GM12891 (cell line): ENCODE results near the gene TARP.

Experiments
- PAX5 ChIP-seq: IDR thresholded peaks from 2 replicates; pipeline ENCODE4 v1.6.1; 2011; ENCODE audit warnings: low read length, moderate library complexity, mild to moderate bottlenecking; ENCODE audit not compliant: insufficient read depth, severe bottlenecking
- POLR2A ChIP-seq: IDR thresholded peaks from 2 replicates; pipeline ENCODE4 v1.6.1; 2011; ENCODE audit warnings: low read depth, low read length, control low read depth
- POLR2AphosphoS5 ChIP-seq: IDR thresholded peaks from 2 replicates; pipeline ENCODE4 v1.6.1; 2011; ENCODE audit warnings: low read depth, low read length, control low read depth
- TAF1 ChIP-seq: IDR thresholded peaks from 2 replicates; pipeline ENCODE4 v1.6.1; 2011; ENCODE audit warnings: low read depth, low read length, control low read depth

DNA sequence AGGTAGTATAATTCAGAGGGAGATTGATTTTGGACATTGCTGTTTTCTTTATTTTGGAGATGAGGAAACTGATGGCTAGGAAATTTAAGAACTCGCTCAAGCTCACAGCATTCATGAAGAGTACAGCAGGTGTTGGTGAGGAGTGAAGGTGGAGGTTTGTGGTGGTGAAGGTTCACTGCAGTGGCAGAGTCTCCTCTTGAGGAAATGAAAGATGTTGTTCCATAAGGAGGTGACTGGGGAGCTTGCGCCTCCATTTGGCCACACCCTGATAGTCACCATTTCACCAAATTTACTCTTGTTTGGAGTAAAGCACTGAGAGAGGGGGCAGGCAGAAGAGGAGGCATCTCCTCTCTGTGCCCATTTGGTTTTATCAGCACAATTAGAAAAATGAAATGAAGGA, 46.4 kb upstream of the TARP start:
- TF ChIP-seq POLR2A, result no peak
- TF ChIP-seq POLR2AphosphoS5, result no peak
- no peak for TF ChIP-seq TAF1
- TF ChIP-seq PAX5, result no peak
